SH-SY5Y (cell line): ENCODE results near the gene ZBTB40.

Source experiments
- GATA2 ChIP-seq: IDR thresholded peaks from 2 replicates; pipeline ENCODE4 v1.6.1; 2011; ENCODE audit warnings: mild to moderate bottlenecking, low read depth, low read length
- GATA3 ChIP-seq: IDR thresholded peaks from 2 replicates; pipeline ENCODE4 v1.6.1; 2011; ENCODE audit warnings: low read depth, mild to moderate bottlenecking, low read length, moderate library complexity

DNA sequence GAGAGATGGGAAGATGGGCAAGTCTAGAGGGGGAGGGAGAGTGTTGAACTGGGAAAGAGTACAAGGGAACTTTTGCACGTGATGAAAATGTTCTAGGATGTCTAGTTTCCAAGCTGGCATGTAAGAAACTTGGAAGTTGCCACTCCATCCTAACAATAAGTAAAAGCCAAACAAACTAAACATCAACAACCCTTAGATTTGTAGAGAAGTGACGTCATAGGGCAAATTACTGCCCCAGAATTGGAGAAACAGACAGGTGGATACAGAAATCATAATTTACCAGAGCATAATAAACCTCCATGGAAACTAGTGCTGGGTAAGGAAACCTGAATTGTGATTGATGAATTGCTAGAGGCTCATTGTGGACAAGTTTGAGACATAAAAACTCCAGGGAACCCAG, 14.7 kb upstream of the ZBTB40 start:
- TF ChIP-seq GATA2 (no peak), GATA3 (no peak)
